HEK293T (cell line): ENCODE results near the gene PSMA1.
"Not testable (repeated sequence)": the region's sequence is repeated elsewhere in the genome, so short reads cannot be mapped to it uniquely, and the experiment has no call there.

Experiments
- CTCF ChIA-PET: fragments of 350-600 bp; formaldehyde crosslinking; extraction: SDS; loops from one replicate; lab custom pipeline; 2021; ENCODE audit warnings: antibody characterized with exemption, inconsistent platforms; lab: Yijun Ruan, JAX
- POLR2A ChIA-PET: fragments of 350-600 bp; formaldehyde crosslinking; extraction: SDS; loops from one replicate; lab custom pipeline; 2020; ENCODE audit warnings: antibody characterized with exemption, inconsistent platforms; lab: Yijun Ruan, JAX
- DNase-seq: peaks from one replicate; pipeline ENCODE4 v3.0.0; 2012; ENCODE audit warnings: mixed read lengths; ENCODE audit errors: extremely low spot score
- ARNT ChIP-seq: fragments of 450-650 bp; IDR thresholded peaks from 2 replicates; pipeline ENCODE4 v1.6.1; 2017; ENCODE audit warnings: mild to moderate bottlenecking
- BHLHE40 ChIP-seq: fragments of 450-650 bp; IDR thresholded peaks from 2 replicates; pipeline ENCODE4 v1.6.1; 2016; ENCODE audit warnings: mild to moderate bottlenecking, moderate library complexity, borderline replicate concordance
- CTBP1 ChIP-seq: fragments of 450-650 bp; IDR thresholded peaks from 2 replicates; pipeline ENCODE4 v1.6.1; 2016; ENCODE audit warnings: borderline replicate concordance
- ELF4 ChIP-seq: fragments of 450-650 bp; IDR thresholded peaks from 2 replicates; pipeline ENCODE4 v1.6.1; 2017; ENCODE audit warnings: antibody characterized with exemption
- FOXA1 ChIP-seq: fragments of 450-650 bp; IDR thresholded peaks from 2 replicates; pipeline ENCODE4 v1.6.1; 2016; ENCODE audit warnings: mild to moderate bottlenecking
- FOXK2 ChIP-seq: fragments of 450-650 bp; IDR thresholded peaks from 2 replicates; pipeline ENCODE4 v1.6.1; 2016; ENCODE audit warnings: mild to moderate bottlenecking
- FOXM1 ChIP-seq: fragments of 450-650 bp; IDR thresholded peaks from 2 replicates; pipeline ENCODE4 v1.6.1; 2017; ENCODE audit warnings: mild to moderate bottlenecking, borderline replicate concordance
- HDGF ChIP-seq: fragments of 450-650 bp; IDR thresholded peaks from 2 replicates; pipeline ENCODE4 v1.6.1; 2017; ENCODE audit warnings: antibody characterized with exemption, borderline replicate concordance
- L3MBTL2 ChIP-seq: fragments of 450-650 bp; conservative IDR thresholded peaks from 2 replicates; pipeline ENCODE4 v1.6.1; 2016; ENCODE audit warnings: mild to moderate bottlenecking
- LEF1 ChIP-seq: fragments of 450-650 bp; IDR thresholded peaks from 2 replicates; pipeline ENCODE4 v1.6.1; 2017; ENCODE audit warnings: mild to moderate bottlenecking, borderline replicate concordance
- NFRKB ChIP-seq: fragments of 450-650 bp; IDR thresholded peaks from 2 replicates; pipeline ENCODE4 v1.6.1; 2016; ENCODE audit warnings: mild to moderate bottlenecking, moderate library complexity
- SP1 ChIP-seq: fragments of 450-650 bp; IDR thresholded peaks from 2 replicates; pipeline ENCODE4 v1.6.1; 2017
- SUZ12 ChIP-seq: fragments of 450-650 bp; IDR thresholded peaks from 2 replicates; pipeline ENCODE4 v1.6.1; 2016; ENCODE audit warnings: mild to moderate bottlenecking
- TARDBP ChIP-seq: fragments of 450-650 bp; IDR thresholded peaks from 2 replicates; pipeline ENCODE4 v1.6.1; 2016
- ZNF384 ChIP-seq: fragments of 450-650 bp; IDR thresholded peaks from 2 replicates; pipeline ENCODE4 v1.6.1; 2016
- TF ChIP-seq, protein P1 (sequence below): fragments of 450-650 bp; IDR thresholded peaks from 2 replicates; pipeline ENCODE4 v1.6.1; 2016

Gene PSMA1

DNA sequence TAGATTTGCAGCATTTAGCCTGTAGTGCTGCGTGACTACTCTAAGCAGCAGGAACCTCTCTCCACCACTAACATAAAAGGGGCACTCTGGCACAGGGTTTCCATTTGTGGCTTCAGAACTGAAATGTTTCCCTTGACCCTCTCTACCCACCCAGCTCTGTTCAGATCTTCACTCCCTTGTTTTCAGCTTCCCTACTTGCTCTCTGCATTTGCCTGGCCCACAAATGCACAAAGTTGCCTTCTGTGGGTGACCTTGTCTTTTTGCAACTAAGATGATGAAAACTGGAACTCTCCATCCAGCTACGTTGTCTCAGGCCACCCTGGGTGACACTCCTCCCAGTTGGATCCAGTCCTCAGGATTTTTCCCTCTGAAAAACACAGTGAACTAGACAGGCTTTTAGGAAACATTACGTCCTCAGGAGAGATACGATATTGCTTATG, 19.8 kb upstream of the PSMA1 start:
- TF ChIP-seq FOXM1: no peak
- no peak for TF ChIP-seq CTBP1
- TF ChIP-seq SP1: no peak
- no peak for TF ChIP-seq FOXA1
- TF ChIP-seq HDGF: no peak
- no peak for TF ChIP-seq ARNT
- no peak for TF ChIP-seq ZNF384
- TF ChIP-seq ELF4: no peak
- TF ChIP-seq BHLHE40: no peak
- POLR2A ChIA-PET: no interaction called here
- no peak for DNase-seq
- CTCF ChIA-PET: interaction anchor here (0.7 kb wide), 1 partner anchor 1186 kb away, joined by 4 read pairs; no protein-coding TSS in a partner anchor

DNA sequence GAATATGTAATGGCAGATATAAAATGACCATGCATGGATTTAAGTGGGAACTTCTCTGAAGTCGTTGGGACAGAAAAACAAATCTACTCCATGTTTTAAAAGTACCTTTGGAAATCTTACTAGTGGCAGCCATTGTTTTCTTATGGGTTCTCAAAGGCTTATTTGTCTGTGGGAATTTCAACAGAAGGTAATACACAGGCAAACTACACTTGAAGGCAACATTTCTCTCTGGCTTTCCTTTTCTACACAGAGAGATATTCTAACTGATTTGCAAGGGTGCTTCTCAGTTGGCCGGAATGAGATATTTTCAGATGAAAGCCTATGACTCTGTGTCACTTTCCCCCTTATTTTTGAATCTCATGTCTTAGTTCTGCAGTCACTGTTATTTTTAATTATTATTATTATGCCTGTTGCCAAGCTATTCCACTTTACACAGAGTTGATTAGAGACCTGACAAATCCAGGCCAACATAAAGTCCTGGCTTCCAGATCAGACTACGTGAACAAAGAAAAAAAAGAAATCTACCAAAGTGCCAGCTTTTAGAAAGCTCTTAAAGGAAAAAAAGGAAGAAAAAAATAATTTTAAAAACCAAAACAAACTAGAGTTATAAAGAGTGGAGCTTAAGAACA, 18.9 kb upstream of the PSMA1 start:
- ChIA-PET CTCF (interaction anchor here (0.6 kb wide), 1 partner anchor 318 kb away, joined by 3 read pairs; no protein-coding TSS in a partner anchor), POLR2A (no interaction called here)
- DNase-seq: no peak
- no peak for TF ChIP-seq HDGF
- TF ChIP-seq FOXM1: no peak

DNA sequence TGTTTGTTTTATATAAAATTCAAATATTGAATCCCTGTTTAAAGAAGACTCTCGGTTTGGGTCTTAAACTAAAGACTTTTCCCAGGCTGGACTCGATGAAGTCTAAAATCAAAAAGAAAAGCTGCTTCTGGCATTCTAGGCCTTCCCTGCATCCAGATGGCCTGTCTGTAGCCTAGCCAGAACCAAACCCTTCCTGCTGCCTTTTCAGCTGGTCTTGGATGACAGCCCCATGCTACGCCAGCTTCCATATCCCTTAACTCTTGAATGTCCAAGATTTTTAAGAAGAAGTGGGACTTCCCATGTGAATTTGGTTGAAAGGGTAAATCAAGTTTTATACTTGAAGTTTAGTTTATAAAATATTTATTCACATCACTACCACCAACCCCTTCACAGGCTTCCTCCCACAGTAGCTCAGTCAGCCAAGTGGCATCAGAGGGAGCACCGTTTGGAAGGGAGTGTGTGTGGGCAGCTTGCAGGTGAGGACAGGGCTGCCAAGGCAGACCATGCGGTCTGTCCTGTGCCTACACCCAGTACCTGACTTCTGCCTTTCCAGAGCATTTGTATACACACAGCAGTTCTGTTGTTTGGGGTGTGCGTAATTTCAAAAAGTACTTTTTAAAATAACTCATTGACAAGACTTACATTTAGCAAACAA, 18.2 kb upstream of the PSMA1 start:
- ChIA-PET CTCF (interaction anchor here (0.6 kb wide), 1 partner anchor 251 kb away, joined by 6 read pairs; no protein-coding TSS in a partner anchor), POLR2A (no interaction called here)

DNA sequence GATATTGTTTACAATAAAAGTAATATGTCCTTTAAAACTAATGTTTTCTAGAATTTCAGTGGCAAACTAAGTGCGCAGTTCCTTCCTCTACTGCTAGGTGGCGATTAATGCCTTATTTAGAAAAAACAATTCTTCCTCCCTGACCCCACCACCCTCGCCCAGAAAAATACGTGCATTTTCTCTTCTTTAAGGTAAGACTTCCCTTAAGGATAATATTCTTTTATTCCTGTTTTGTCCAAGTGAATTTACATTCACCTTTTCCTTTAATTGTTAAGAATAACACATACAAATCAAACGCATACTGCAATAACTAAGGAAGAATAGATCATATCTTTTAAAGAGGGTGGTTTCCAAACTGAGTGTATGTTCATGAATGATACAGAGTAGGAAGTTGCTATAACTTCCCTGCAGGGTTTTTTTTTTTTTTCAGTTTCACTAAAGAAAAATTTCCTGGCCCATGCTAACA, 17.0 kb upstream of the PSMA1 start:
- peak; percentile 50 for DNase-seq
- TF ChIP-seq SP1 (no peak), SUZ12 (no peak), TARDBP (no peak), FOXM1 (no peak), ELF4 (no peak), L3MBTL2 (no peak), ZNF384 (no peak), NFRKB (no peak), HDGF (no peak), LEF1 (no peak), ARNT (no peak), BHLHE40 (no peak)
- TF ChIP-seq, protein P1, sequence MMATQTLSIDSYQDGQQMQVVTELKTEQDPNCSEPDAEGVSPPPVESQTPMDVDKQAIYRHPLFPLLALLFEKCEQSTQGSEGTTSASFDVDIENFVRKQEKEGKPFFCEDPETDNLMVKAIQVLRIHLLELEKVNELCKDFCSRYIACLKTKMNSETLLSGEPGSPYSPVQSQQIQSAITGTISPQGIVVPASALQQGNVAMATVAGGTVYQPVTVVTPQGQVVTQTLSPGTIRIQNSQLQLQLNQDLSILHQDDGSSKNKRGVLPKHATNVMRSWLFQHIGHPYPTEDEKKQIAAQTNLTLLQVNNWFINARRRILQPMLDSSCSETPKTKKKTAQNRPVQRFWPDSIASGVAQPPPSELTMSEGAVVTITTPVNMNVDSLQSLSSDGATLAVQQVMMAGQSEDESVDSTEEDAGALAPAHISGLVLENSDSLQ: no peak
- POLR2A ChIA-PET: no interaction called here
- CTCF ChIA-PET: interaction anchor here (0.7 to 1.0 kb wide), 3 partner anchors 371 to 1500 kb away, joined by 3 to 5 read pairs (median 5); no protein-coding TSS in a partner anchor

More for the DNA sequence above, 18.2 kb upstream of the PSMA1 start:
- DNase-seq: no peak
- no peak for TF ChIP-seq LEF1
- TF ChIP-seq ELF4: no peak
- TF ChIP-seq SP1: no peak

DNA sequence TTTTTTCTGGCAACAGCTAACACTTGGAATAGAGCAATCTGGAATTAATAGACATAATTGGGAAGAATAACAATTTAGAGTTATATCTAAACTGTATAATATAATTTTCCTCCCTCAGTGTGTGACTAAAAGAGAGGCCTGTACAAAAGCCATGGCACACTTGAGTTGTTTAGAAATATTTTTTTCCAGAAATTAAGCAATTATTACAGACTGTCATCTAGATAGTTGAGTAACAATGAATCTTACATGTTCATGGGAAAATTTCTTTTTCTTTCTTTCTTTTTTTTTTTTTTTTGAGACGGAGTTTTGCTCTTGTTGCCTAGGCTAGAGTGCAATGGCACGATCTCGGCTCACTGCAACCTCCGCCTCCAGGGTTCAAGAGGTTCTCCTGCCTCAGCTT, 15.0 kb upstream of the PSMA1 start:
- CTCF ChIA-PET, POLR2A ChIA-PET, DNase-seq: not testable (repeated sequence)

DNA sequence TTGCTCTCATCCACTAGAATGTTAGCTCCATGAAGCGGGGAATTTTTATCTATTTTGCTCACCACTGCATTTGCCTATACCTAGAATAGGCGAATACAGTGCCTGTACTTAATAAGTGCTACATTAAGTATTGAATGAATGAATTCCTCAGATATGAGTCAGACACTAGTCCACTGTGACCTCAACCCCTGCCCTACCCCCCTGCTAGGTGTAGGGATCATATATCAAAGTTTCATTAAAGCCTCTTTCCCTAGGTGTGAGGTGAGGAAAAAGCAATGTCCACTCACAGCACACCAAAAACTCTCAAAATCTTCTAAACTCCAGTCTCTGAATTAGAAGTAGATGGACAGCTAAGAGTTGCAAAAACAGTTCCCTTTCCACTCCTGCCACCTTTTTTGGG, 9.8 kb upstream of the PSMA1 start:
- DNase-seq: no peak
- ChIA-PET POLR2A (no interaction called here), CTCF (no interaction called here)
- TF ChIP-seq LEF1: no peak
- TF ChIP-seq FOXA1: no peak
- no peak for TF ChIP-seq CTBP1
- no peak for TF ChIP-seq SUZ12
- TF ChIP-seq BHLHE40: no peak
- TF ChIP-seq ZNF384: no peak
- TF ChIP-seq, protein P1: no peak
- TF ChIP-seq SP1: no peak
- TF ChIP-seq TARDBP: no peak
- no peak for TF ChIP-seq HDGF
- TF ChIP-seq L3MBTL2: no peak

DNA sequence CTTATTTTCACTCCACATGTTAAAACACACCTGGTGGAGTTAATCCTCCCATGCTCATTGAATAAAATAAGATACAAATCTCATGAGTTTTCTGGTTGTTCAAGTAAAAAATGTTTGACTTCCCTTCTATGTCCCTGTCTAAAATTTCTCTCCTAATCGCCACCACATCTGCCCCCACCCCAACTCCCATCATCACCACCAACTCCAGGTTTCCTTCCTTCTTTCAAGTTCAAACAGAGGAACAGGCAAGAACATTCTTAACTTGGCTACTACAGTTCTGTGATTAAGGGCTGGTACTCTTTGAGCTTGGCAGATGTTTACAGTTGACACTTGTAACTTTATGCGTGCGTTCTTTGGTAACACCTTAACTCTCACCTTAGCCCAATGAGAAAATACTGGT, 9.1 kb upstream of the PSMA1 start:
- ChIA-PET CTCF (no interaction called here), POLR2A (no interaction called here)
- TF ChIP-seq BHLHE40 (no peak), L3MBTL2 (no peak), FOXK2 (no peak), FOXA1 (no peak), FOXM1 (no peak), CTBP1 (no peak), ELF4 (no peak), LEF1 (no peak), HDGF (no peak), SP1 (no peak), NFRKB (no peak), ARNT (no peak), ZNF384 (no peak), TARDBP (no peak)
- TF ChIP-seq, protein P1: no peak

More for the DNA sequence above, 9.1 kb upstream of the PSMA1 start:
- no peak for DNase-seq
